B cell (primary cell): ENCODE results near the gene APOOL. TPM values are rescaled to one million over a fixed set of nuclear protein-coding genes. Genes with fewer than 3 reads are reported as not detected.
A peak's percentile ranks its signal among the peaks of the same experiment; 100 is the strongest.

ENCODE experiments used
- ATAC-seq: fragments of 200-7000 bp; cut with Tn5 transposase; one replicate; pipeline ENCODE4 v1.10.0; 2021; ENCODE audit warnings: low read depth, mild to moderate bottlenecking, moderate number of reproducible peaks, moderate library complexity
- CTCF ChIA-PET: fragments of 350-600 bp; sonication (Branson Sonifier 250); formaldehyde crosslinking; loops from one replicate; lab custom pipeline; 2021; ENCODE audit warnings: antibody characterized with exemption, inconsistent platforms; lab: Charles Lee
- POLR2A ChIA-PET: fragments of 350-600 bp; sonication (Branson Sonifier 250); formaldehyde crosslinking; loops from one replicate; lab custom pipeline; 2021; ENCODE audit warnings: antibody characterized with exemption; lab: Charles Lee
- DNase-seq: peaks from one replicate; pipeline ENCODE4 v3.0.0; 2013
- H2AFZ ChIP-seq: 2 replicates; pipeline ENCODE4 v1.6.1; 2012; ENCODE audit warnings: mild to moderate bottlenecking, low read depth, low read length; ENCODE audit not compliant: insufficient read depth, poor library complexity, severe bottlenecking
- H3K27ac ChIP-seq, 2 donors: 1 replicate in 1 of 2; 2 replicates in 1 of 2; pipeline ENCODE4 v1.5.1; 2012 to 2013; ENCODE audit warnings: low read length in 2 of 2, mild to moderate bottlenecking in 2 of 2, moderate library complexity in 1 of 2
- H3K27me3 ChIP-seq, 4 experiments: fragments of 200-600 bp in 1 of 4; sonication (generic) in 1 of 4; replicated peaks in 1 of 4; 1 replicate in 2 of 4; 2 replicates in 2 of 4; pipeline versions ENCODE4 v1.6.1 to v1.7.0; 2013 to 2016; ENCODE audit warnings: low read length in 3 of 4, mild to moderate bottlenecking in 2 of 4, mixed read lengths in 1 of 4, moderate library complexity in 1 of 4; ENCODE audit not compliant: insufficient read depth in 4 of 4, control insufficient read depth in 3 of 4; ENCODE audit errors: control extremely low read depth in 1 of 4
- H3K36me3 ChIP-seq, 2 experiments: replicated peaks in 1 of 2; 1 replicate in 1 of 2; 2 replicates in 1 of 2; pipeline versions ENCODE4 v1.6.1 to v1.7.1; 2013; ENCODE audit warnings: low read length in 1 of 2; ENCODE audit not compliant: insufficient read depth in 2 of 2, control insufficient read depth in 1 of 2; ENCODE audit errors: control extremely low read depth in 1 of 2, extremely low read depth in 1 of 2
- H3K4me1 ChIP-seq, 2 donors: fragments of 200-600 bp in 1 of 2; sonication (generic) in 1 of 2; 1 replicate in 1 of 2; 2 replicates in 1 of 2; pipeline versions ENCODE4 v1.5.1 to v1.6.1; 2013 to 2017; ENCODE audit warnings: low read length in 2 of 2; ENCODE audit not compliant: control insufficient read depth in 2 of 2, insufficient read depth in 2 of 2
- H3K4me2 ChIP-seq: replicated peaks from 2 replicates; pipeline ENCODE3; 2012; ENCODE audit warnings: mild to moderate bottlenecking, low read depth, low read length; ENCODE audit not compliant: poor library complexity, severe bottlenecking
- H3K4me3 ChIP-seq, 5 experiments: fragments of 200-600 bp in 1 of 5; sonication (generic) in 1 of 5; 1 replicate in 3 of 5; 2 replicates in 2 of 5; pipeline versions ENCODE4 v1.5.1 to v1.7.0; 2011 to 2016; ENCODE audit warnings: low read length in 4 of 5, mild to moderate bottlenecking in 4 of 5, low read depth in 2 of 5, control low read depth in 1 of 5, moderate library complexity in 1 of 5; ENCODE audit not compliant: insufficient read depth in 1 of 5; ENCODE audit errors: control extremely low read depth in 1 of 5, extremely low read depth in 1 of 5
- H3K79me2 ChIP-seq: fragments of 200-600 bp; sonication (generic); one replicate; pipeline ENCODE4 v1.6.0; 2016; ENCODE audit warnings: low read length; ENCODE audit not compliant: control insufficient read depth, insufficient read depth
- H3K9ac ChIP-seq: fragments of 200-600 bp; sonication (generic); 2 replicates; pipeline ENCODE4 v1.6.1; 2017; ENCODE audit warnings: mild to moderate bottlenecking, low read length, moderate library complexity
- H3K9me3 ChIP-seq, 3 donors: one replicate each; pipeline versions ENCODE4 v1.6.1 to v1.7.1; 2013; ENCODE audit warnings: low read length in 2 of 3; ENCODE audit not compliant: control insufficient read depth in 2 of 3, insufficient read depth in 1 of 3; ENCODE audit errors: control extremely low read depth in 1 of 3
- H4K20me1 ChIP-seq: 2 replicates; pipeline ENCODE4 v1.6.0; 2012; ENCODE audit warnings: mild to moderate bottlenecking, low read length; ENCODE audit not compliant: insufficient read depth, control insufficient read depth, poor library complexity, severe bottlenecking
- H3K27ac Mint-ChIP-seq: one replicate; pipeline ENCODE4 v1.8.0; 2021; ENCODE audit warnings: mixed read lengths
- H3K27me3 Mint-ChIP-seq: one replicate; pipeline ENCODE4 v1.8.0; 2021; ENCODE audit warnings: mixed read lengths
- H3K4me1 Mint-ChIP-seq: one replicate; pipeline ENCODE4 v1.8.0; 2021; ENCODE audit warnings: mixed read lengths
- H3K4me3 Mint-ChIP-seq: one replicate; pipeline ENCODE4 v1.8.0; 2021; ENCODE audit warnings: mixed read lengths
- H3K9me3 Mint-ChIP-seq: one replicate; pipeline ENCODE4 v1.8.0; 2022; ENCODE audit warnings: mixed read lengths; ENCODE audit not compliant: insufficient read depth
- CTCF ChIP-seq: fragments of 200-600 bp; IDR thresholded peaks from one replicate; pipeline ENCODE4 v1.8.0; 2022; ENCODE audit warnings: antibody characterized with exemption, mild to moderate bottlenecking
- EZH2 ChIP-seq: IDR thresholded peaks from 2 replicates; pipeline ENCODE4 v1.6.1; 2012; ENCODE audit warnings: borderline replicate concordance, low read depth, mild to moderate bottlenecking, moderate library complexity, low read length; ENCODE audit not compliant: insufficient read depth, poor library complexity, severe bottlenecking
- WGBS: methylation state at CpG from one replicate; pipeline ENCODE4 v1.1.5; 2013; ENCODE audit warnings: missing lambda C conversion rate; ENCODE audit not compliant: insufficient coverage; 5-methylcytosine and 5-hydroxymethylcytosine counted together
- intact Hi-C: fragments of 100-400 bp; cut with micrococcal nuclease; formaldehyde crosslinking; loops from one replicate; pipeline ENCODE4 v1.10.0; 2022
- polyA plus RNA-seq: library from polyadenylated mRNA; depleted of rRNA; stranded (reverse); fragments of >200 nt; gene quantifications from 2 replicates; pipeline ENCODE4 v1.2.3, GENCODE V29; 2012
- total RNA-seq, 2 donors: library from RNA; stranded (reverse); fragments of 120-200 nt in 1 of 2; gene quantifications; 1 replicate in 1 of 2; 2 replicates in 1 of 2; pipeline versions ENCODE4 v1.2.3 to v1.2.4, GENCODE V29; 2013 to 2022

The APOOL gene
- total and polyA plus RNA-seq, 2 donors (not counting 1 experiment from before 2014, with no cell fraction given), result 1.8 to 9.7 TPM

GRCh38 chrX:85109235-85109634 lies 105.6 kb downstream of the APOOL start:
- Histone ChIP-seq H3K27me3 (no peaks in the 10 kb centered on the region), H4K20me1 (no peaks in the 10 kb centered on the region), H3K79me2 (no peaks in the 10 kb centered on the region), H3K36me3 (no peaks in the 10 kb centered on the region), H3K4me3 (no peak overlapping the region), H3K4me1 (no peaks in the 10 kb centered on the region), H3K9me3 (no peaks in the 10 kb centered on the region), H3K27ac (no peak overlapping the region), H2AFZ (no peak overlapping the region), H3K4me2 (no peak overlapping the region), H3K9ac (no peak overlapping the region)
- CTCF ChIA-PET, result interaction anchor here (0.8 to 3.4 kb wide), 2 partner anchors 433 to 435 kb away, joined by 3 to 19 read pairs; no protein-coding TSS in a partner anchor
- TF ChIP-seq CTCF (no peak), EZH2 (no peak)
- ATAC-seq (no peak), DNase-seq (no peak)
- intact Hi-C loops, result no loop called here
- Mint-ChIP-seq H3K4me1 (no peaks in the 10 kb centered on the region), H3K4me3 (no peak overlapping the region), H3K27ac (no peak overlapping the region), H3K27me3 (no peaks in the 10 kb centered on the region), H3K9me3 (no peaks in the 10 kb centered on the region)
- POLR2A ChIA-PET, result no interaction called here
- WGBS, result 100% methylated on average over 2 of the region's 8 CpGs

GRCh38 chrX:85111347-85111746 lies 107.7 kb downstream of the APOOL start:
- no CpG with 5 or more reads among the region's 2 CpGs for WGBS

More at GRCh38 chrX:85111347-85111746, 107.7 kb downstream of the APOOL start:
- H3K27ac Mint-ChIP-seq, result no peak overlapping the region
- no peaks in the 10 kb centered on the region for H3K9me3 Mint-ChIP-seq
- intact Hi-C loops, result loop anchor here (1.0 kb wide), 1 partner anchor 433 kb away; no protein-coding TSS in a partner anchor
- TF ChIP-seq CTCF (peak; percentile 72), EZH2 (no peak)
- POLR2A ChIA-PET, result no interaction called here
- no peak overlapping the region for H3K27ac ChIP-seq
- CTCF ChIA-PET, result interaction anchor here (0.9 to 3.4 kb wide), 4 partner anchors 11 to 434 kb away, joined by 3 to 19 read pairs (median 7); no protein-coding TSS in a partner anchor
- DNase-seq (peak; percentile 10), ATAC-seq (no peak)
- no peaks in the 10 kb centered on the region for H3K79me2 ChIP-seq
- no peak overlapping the region for H2AFZ ChIP-seq
- no peaks in the 10 kb centered on the region for H3K4me1 ChIP-seq
- H3K27me3 Mint-ChIP-seq, result no peaks in the 10 kb centered on the region
- no peaks in the 10 kb centered on the region for H3K9me3 ChIP-seq
- no peak overlapping the region for H3K4me3 ChIP-seq
- H4K20me1 ChIP-seq, result no peaks in the 10 kb centered on the region
- no peak overlapping the region for H3K9ac ChIP-seq
- H3K27me3 ChIP-seq, result no peaks in the 10 kb centered on the region
- H3K4me2 ChIP-seq, result no peak overlapping the region
- no peak overlapping the region for H3K4me3 Mint-ChIP-seq
- no peaks in the 10 kb centered on the region for H3K4me1 Mint-ChIP-seq
- no peaks in the 10 kb centered on the region for H3K36me3 ChIP-seq
